Liver (tissue), 9 donors: Measurements from ENCODE around the gene PDZD8. TPM values are rescaled to one million over a fixed set of nuclear protein-coding genes. Genes with fewer than 3 reads are reported as not detected.

Experiments used
- DNase-seq: peaks from one replicate; pipeline ENCODE4 v3.0.0-alpha.2; 2017; ENCODE audit warnings: low spot score
- H3K27ac ChIP-seq, 2 donors: one replicate each; pipeline ENCODE4 v1.7.0; 2013; ENCODE audit warnings: inconsistent platforms in 2 of 2, low read length in 2 of 2, control low read depth in 1 of 2, low read depth in 1 of 2, mild to moderate bottlenecking in 1 of 2
- H3K27me3 ChIP-seq, 4 donors: one replicate each; pipeline versions ENCODE4 v1.6.1 to v1.7.0; 2013; ENCODE audit warnings: low read length in 3 of 4, inconsistent platforms in 1 of 4, mild to moderate bottlenecking in 1 of 4, moderate library complexity in 1 of 4; ENCODE audit not compliant: control insufficient read depth in 4 of 4, insufficient read depth in 4 of 4
- H3K36me3 ChIP-seq, 4 donors: one replicate each; pipeline versions ENCODE4 v1.6.1 to v1.7.0; 2013; ENCODE audit warnings: low read length in 3 of 4, mild to moderate bottlenecking in 3 of 4, low read depth in 1 of 4, moderate library complexity in 1 of 4; ENCODE audit not compliant: control insufficient read depth in 4 of 4, insufficient read depth in 3 of 4
- H3K4me1 ChIP-seq, 4 donors: one replicate each; pipeline versions ENCODE4 v1.6.1 to v1.7.0; 2013; ENCODE audit warnings: low read length in 3 of 4, mild to moderate bottlenecking in 3 of 4, moderate library complexity in 1 of 4; ENCODE audit not compliant: control insufficient read depth in 4 of 4, insufficient read depth in 4 of 4
- H3K4me3 ChIP-seq, 3 donors: one replicate each; pipeline versions ENCODE4 v1.6.1 to v1.7.0; 2013; ENCODE audit warnings: low read length in 3 of 3, control low read depth in 1 of 3, low read depth in 1 of 3, mild to moderate bottlenecking in 1 of 3
- H3K9ac ChIP-seq, 2 donors: one replicate each; pipeline ENCODE4 v1.7.0; 2013; ENCODE audit warnings: low read length in 2 of 2, mild to moderate bottlenecking in 2 of 2, moderate library complexity in 2 of 2, control low read depth in 1 of 2, low read depth in 1 of 2
- H3K9me3 ChIP-seq, 4 donors: one replicate each; pipeline versions ENCODE4 v1.6.1 to v1.7.0; 2013; ENCODE audit warnings: low read length in 3 of 4; ENCODE audit not compliant: control insufficient read depth in 4 of 4
- FOXA2 ChIP-seq: IDR thresholded peaks from 2 replicates; pipeline ENCODE4 v1.6.1; 2016; ENCODE audit warnings: antibody characterized with exemption
- GABPA ChIP-seq, 2 donors: IDR thresholded peaks in 1 of 2; conservative IDR thresholded peaks in 1 of 2; 2 replicates each; pipeline ENCODE4 v1.6.1; 2016; ENCODE audit warnings: antibody characterized with exemption in 2 of 2, mild to moderate bottlenecking in 1 of 2, moderate library complexity in 1 of 2
- JUND ChIP-seq, 2 donors: IDR thresholded peaks; 2 replicates each; pipeline ENCODE4 v1.6.1; 2016; ENCODE audit warnings: antibody characterized with exemption in 2 of 2
- NR2F2 ChIP-seq: IDR thresholded peaks from 2 replicates; pipeline ENCODE4 v1.6.1; 2016; ENCODE audit warnings: antibody characterized with exemption
- RAD21 ChIP-seq, 2 donors: IDR thresholded peaks; 2 replicates each; pipeline ENCODE4 v1.6.1; 2016; ENCODE audit warnings: antibody characterized with exemption in 2 of 2, mild to moderate bottlenecking in 2 of 2
- RXRA ChIP-seq, 2 donors: IDR thresholded peaks; 2 replicates each; pipeline ENCODE4 v1.6.1; 2017 to 2018; ENCODE audit warnings: antibody characterized with exemption in 2 of 2, mild to moderate bottlenecking in 1 of 2
- SP1 ChIP-seq: IDR thresholded peaks from 2 replicates; pipeline ENCODE4 v1.6.1; 2018; ENCODE audit warnings: antibody characterized with exemption, mild to moderate bottlenecking
- WGBS: extraction: QIAGEN DNeasy Blood & Tissue Kit; methylation state at CpG from one replicate; pipeline ENCODE4 v1.1.7; 2013; 5-methylcytosine and 5-hydroxymethylcytosine counted together
- polyA plus RNA-seq, 2 donors: library from polyadenylated mRNA; stranded (reverse) in 1 of 2; unstranded in 1 of 2; fragments of 200-250 nt in 1 of 2; fragments of >200 nt in 1 of 2; fragmentation: Nextera tagmentation in 1 of 2; extraction: Ambion mirVana in 1 of 2; gene quantifications; one replicate each; pipeline versions ENCODE4 v1.2.1 to v1.2.3, GENCODE V29; 2013 to 2015
- total RNA-seq, 2 donors: library from RNA; depleted of rRNA; stranded (reverse); fragments of >200 nt; gene quantifications; one replicate each; pipeline ENCODE4 v1.2.3, GENCODE V29; 2014
- TF ChIP-seq, protein P1 (sequence below): IDR thresholded peaks from 2 replicates; pipeline ENCODE4 v1.6.1; 2016; ENCODE audit warnings: antibody characterized with exemption, mild to moderate bottlenecking
- TF ChIP-seq, protein P2 (sequence below): fragments of 150-350 bp; IDR thresholded peaks from 2 replicates; pipeline ENCODE4 v1.5.1; 2017; ENCODE audit warnings: improper control_type of control experiment, low read depth, low read length; ENCODE audit not compliant: missing input control
- TF ChIP-seq, protein P3 (sequence below): IDR thresholded peaks from 2 replicates; pipeline ENCODE4 v1.6.1; 2016; ENCODE audit warnings: antibody characterized with exemption
- donor health status: healthy.
- donor health status: healthy.
- donor health status: healthy.
- donor health status: healthy.
- donor health status: healthy.

The PDZD8 gene
- total and polyA plus RNA-seq, 4 donors, result 9.3 to 38.9 (median 15.1) TPM

DNA sequence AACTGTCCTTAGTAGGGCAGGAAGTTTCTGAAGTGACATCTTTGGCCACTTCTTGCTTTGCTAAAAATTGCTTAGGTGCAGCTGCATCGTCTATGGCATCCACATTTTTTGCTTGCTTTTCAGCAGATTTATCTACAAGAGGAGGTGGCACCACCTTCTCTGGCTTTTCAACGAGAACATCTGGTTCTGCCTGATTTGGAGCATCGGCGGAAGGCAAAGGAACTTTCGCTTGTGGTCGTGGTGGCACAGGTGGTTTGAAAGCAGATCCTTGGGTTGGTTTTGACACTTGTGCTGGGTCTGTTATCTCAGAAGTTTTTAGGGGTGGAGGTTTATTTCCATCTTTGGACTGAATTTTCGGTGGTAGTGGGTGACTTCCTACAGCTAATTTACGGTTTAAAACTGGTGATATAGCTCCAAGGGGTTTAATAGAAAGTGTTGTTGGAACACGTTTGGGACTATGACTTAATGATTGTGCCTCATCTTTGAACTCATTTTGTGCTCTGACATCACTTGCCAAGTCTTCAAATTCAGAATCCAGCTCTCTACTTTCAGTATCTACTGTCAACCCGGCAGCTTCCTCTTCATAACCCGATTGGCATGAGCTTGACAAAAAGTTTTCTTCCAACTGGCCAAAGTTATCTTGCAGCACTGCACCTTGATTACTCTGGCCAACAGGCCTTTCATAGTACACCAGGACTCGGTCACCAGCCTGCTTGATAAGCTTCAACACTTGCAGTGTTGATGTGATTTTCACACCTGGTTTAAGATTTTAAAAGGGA lies 90.3 kb downstream of the PDZD8 start (continued):
- TF ChIP-seq, protein P1, sequence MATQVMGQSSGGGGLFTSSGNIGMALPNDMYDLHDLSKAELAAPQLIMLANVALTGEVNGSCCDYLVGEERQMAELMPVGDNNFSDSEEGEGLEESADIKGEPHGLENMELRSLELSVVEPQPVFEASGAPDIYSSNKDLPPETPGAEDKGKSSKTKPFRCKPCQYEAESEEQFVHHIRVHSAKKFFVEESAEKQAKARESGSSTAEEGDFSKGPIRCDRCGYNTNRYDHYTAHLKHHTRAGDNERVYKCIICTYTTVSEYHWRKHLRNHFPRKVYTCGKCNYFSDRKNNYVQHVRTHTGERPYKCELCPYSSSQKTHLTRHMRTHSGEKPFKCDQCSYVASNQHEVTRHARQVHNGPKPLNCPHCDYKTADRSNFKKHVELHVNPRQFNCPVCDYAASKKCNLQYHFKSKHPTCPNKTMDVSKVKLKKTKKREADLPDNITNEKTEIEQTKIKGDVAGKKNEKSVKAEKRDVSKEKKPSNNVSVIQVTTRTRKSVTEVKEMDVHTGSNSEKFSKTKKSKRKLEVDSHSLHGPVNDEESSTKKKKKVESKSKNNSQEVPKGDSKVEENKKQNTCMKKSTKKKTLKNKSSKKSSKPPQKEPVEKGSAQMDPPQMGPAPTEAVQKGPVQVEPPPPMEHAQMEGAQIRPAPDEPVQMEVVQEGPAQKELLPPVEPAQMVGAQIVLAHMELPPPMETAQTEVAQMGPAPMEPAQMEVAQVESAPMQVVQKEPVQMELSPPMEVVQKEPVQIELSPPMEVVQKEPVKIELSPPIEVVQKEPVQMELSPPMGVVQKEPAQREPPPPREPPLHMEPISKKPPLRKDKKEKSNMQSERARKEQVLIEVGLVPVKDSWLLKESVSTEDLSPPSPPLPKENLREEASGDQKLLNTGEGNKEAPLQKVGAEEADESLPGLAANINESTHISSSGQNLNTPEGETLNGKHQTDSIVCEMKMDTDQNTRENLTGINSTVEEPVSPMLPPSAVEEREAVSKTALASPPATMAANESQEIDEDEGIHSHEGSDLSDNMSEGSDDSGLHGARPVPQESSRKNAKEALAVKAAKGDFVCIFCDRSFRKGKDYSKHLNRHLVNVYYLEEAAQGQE, result no peak
- no peak for TF ChIP-seq NR2F2

DNA sequence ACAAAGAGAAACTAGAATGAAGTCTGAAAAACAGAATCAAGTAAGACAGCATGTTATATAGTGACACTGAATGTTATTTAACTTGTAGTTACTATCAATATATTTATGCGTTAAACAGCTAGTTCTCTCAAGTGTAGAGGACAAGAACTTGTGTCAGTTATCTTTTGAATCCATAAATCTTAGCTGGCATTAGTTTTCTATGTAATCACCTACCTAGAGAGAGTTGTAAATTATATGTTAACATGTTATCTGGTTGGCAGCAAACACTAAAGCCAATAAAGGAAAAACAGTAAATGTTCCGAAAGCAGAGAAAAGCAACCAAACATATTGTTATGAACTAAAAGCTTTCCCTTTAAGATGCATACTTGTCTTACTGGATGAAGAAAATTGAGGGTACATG lies 97.6 kb downstream of the PDZD8 start:
- TF ChIP-seq RXRA (IDR thresholded peaks at IDR 0.05) (no peak), JUND (IDR thresholded peaks at IDR 0.05) (no peak), RAD21 (IDR thresholded peaks at IDR 0.05) (no peak)
- TF ChIP-seq, protein P2, sequence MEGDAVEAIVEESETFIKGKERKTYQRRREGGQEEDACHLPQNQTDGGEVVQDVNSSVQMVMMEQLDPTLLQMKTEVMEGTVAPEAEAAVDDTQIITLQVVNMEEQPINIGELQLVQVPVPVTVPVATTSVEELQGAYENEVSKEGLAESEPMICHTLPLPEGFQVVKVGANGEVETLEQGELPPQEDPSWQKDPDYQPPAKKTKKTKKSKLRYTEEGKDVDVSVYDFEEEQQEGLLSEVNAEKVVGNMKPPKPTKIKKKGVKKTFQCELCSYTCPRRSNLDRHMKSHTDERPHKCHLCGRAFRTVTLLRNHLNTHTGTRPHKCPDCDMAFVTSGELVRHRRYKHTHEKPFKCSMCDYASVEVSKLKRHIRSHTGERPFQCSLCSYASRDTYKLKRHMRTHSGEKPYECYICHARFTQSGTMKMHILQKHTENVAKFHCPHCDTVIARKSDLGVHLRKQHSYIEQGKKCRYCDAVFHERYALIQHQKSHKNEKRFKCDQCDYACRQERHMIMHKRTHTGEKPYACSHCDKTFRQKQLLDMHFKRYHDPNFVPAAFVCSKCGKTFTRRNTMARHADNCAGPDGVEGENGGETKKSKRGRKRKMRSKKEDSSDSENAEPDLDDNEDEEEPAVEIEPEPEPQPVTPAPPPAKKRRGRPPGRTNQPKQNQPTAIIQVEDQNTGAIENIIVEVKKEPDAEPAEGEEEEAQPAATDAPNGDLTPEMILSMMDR, result no peak

DNA sequence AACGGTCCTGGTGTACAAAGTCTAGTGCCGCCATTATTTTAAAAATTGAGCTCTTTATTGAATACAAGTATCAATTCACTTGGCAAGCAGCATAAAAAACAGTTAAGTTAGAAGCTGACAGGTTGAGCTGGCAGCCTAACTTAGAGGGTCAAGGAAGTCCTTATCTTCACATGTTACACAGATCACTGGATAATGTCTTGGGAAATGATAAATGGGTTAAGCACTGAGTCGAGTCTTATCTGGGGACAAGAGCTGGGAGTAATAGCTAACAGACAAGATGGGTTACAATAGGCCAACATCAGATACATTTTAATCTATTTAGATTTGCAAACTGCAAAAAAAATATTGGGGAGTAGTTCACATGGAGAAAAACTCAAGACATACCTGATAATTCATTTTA lies 100.1 kb downstream of the PDZD8 start:
- Histone ChIP-seq H3K9me3 (no peaks in the 10 kb centered on the region), H3K4me1 (no peaks in the 10 kb centered on the region), H3K4me3 (no peak overlapping the region), H3K9ac (no peak overlapping the region), H3K27ac (no peak overlapping the region), H3K36me3 (no peaks in the 10 kb centered on the region), H3K27me3 (no peaks in the 10 kb centered on the region)
- TF ChIP-seq SP1 (no peak), GABPA (IDR thresholded peaks at IDR 0.05 in 1 of 2, conservative IDR thresholded peaks at IDR 0.05 in 1 of 2) (no peak), FOXA2 (no peak), RXRA (IDR thresholded peaks at IDR 0.05) (no peak), JUND (IDR thresholded peaks at IDR 0.05) (no peak)
- TF ChIP-seq, protein P2, result no peak
- TF ChIP-seq, protein P3, sequence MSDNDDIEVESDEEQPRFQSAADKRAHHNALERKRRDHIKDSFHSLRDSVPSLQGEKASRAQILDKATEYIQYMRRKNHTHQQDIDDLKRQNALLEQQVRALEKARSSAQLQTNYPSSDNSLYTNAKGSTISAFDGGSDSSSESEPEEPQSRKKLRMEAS, result no peak
- 76% methylated on average over 3 of the region's 3 CpGs for WGBS
- DNase-seq, result no peak

More for the DNA sequence above, 97.6 kb downstream of the PDZD8 start:
- Histone ChIP-seq H3K9me3 (no peaks in the 10 kb centered on the region), H3K4me3 (no peak overlapping the region), H3K4me1 (no peaks in the 10 kb centered on the region), H3K27me3 (no peaks in the 10 kb centered on the region), H3K9ac (no peak overlapping the region), H3K36me3 (no peaks in the 10 kb centered on the region), H3K27ac (no peak overlapping the region)
- no peak for DNase-seq
- 93% methylated on average over 2 of the region's 2 CpGs for WGBS
